Pulmonary artery endothelial cell (primary cell): Measurements from ENCODE around the gene PLA2G4A. TPM values are rescaled to one million over a fixed set of nuclear protein-coding genes. Genes with fewer than 3 reads are reported as not detected.
"Not testable (repeated sequence)": the region's sequence is repeated elsewhere in the genome, so short reads cannot be mapped to it uniquely, and the experiment has no call there.

Experiments used
- DNase-seq: peaks from one replicate; pipeline ENCODE4 v3.0.0-alpha.2; 2011; ENCODE audit warnings: low read depth, low spot score
- total RNA-seq: library from RNA; depleted of rRNA; stranded (reverse); fragments of >200 nt; gene quantifications from 2 replicates; pipeline ENCODE4 v1.2.3, GENCODE V29; 2014

PLA2G4A gene
- total RNA-seq, 1 donor from 2014 or later: 18.6 TPM

- peak; percentile 58 for DNase-seq
These were observed 88.5 kb downstream of the PLA2G4A start for GRCh38 chr1:186917106-186917786.

- not testable (repeated sequence) for DNase-seq
These were observed 92.6 kb downstream of the PLA2G4A start for GRCh38 chr1:186921386-186921785.

GRCh38 chr1:186922814-186923213 is 94.1 kb downstream of the PLA2G4A start:
- not testable (repeated sequence) for DNase-seq

GRCh38 chr1:186923486-186923885 is 94.7 kb downstream of the PLA2G4A start:
- no peak for DNase-seq

- no peak for DNase-seq
These were observed 97.3 kb downstream of the PLA2G4A start for GRCh38 chr1:186925881-186926669.

GRCh38 chr1:186927884-186928283 is 99.1 kb downstream of the PLA2G4A start:
- DNase-seq: no peak

- DNase-seq: no peak
These were observed 101.5 kb downstream of the PLA2G4A start for GRCh38 chr1:186930238-186930637.

GRCh38 chr1:186937016-186937670 is 108.4 kb downstream of the PLA2G4A start:
- no peak for DNase-seq

GRCh38 chr1:186943891-186944686 is 115.3 kb downstream of the PLA2G4A start:
- DNase-seq: peak; percentile 78

GRCh38 chr1:186945146-186945545 is 116.4 kb downstream of the PLA2G4A start:
- no peak for DNase-seq

GRCh38 chr1:186948535-186948934 is 119.8 kb downstream of the PLA2G4A start:
- peak; percentile 99 for DNase-seq

- no peak for DNase-seq
These were observed 120.4 kb downstream of the PLA2G4A start for GRCh38 chr1:186949173-186949572.

GRCh38 chr1:186950547-186950946 is 121.8 kb downstream of the PLA2G4A start:
- DNase-seq: peak; percentile 66

GRCh38 chr1:186953876-186954275 is 125.1 kb downstream of the PLA2G4A start:
- DNase-seq: no peak

GRCh38 chr1:186957314-186957713 is 128.6 kb downstream of the PLA2G4A start:
- no peak for DNase-seq

GRCh38 chr1:186958520-186958919 is 129.8 kb downstream of the PLA2G4A start:
- no peak for DNase-seq

- no peak for DNase-seq
These were observed 132.1 kb downstream of the PLA2G4A start for GRCh38 chr1:186960861-186961260.

- DNase-seq: no peak
These were observed 137.1 kb downstream of the PLA2G4A start for GRCh38 chr1:186965847-186966246.

GRCh38 chr1:186966456-186966855 is 137.7 kb downstream of the PLA2G4A start:
- no peak for DNase-seq

GRCh38 chr1:186967656-186968394 is 139.1 kb downstream of the PLA2G4A start:
- no peak for DNase-seq

- DNase-seq: peak; percentile 94
These were observed 146.0 kb downstream of the PLA2G4A start for GRCh38 chr1:186974774-186975181.
